Neural cell (in vitro differentiated cells): ENCODE measurements around the gene ELMO1. TPM values are rescaled to one million over a fixed set of nuclear protein-coding genes. Genes with fewer than 3 reads are reported as not detected.

ENCODE experiments used
- H2AFZ ChIP-seq: fragments of 200-600, 300-800 bp; sonication (generic), shearing (Covaris generic); 2 replicates; pipeline ENCODE4 v1.6.0; 2014; ENCODE audit warnings: low read depth, mild to moderate bottlenecking, antibody characterized with exemption, low read length, moderate library complexity
- H3F3A ChIP-seq: fragments of 200-600 bp; shearing (Covaris generic); 2 replicates; pipeline ENCODE4 v1.6.1; 2016; ENCODE audit warnings: mild to moderate bottlenecking, moderate library complexity, mixed read lengths, antibody characterized with exemption, low read length; ENCODE audit not compliant: insufficient read depth, poor library complexity, severe bottlenecking
- H3K27ac ChIP-seq: fragments of 200-600, 300-800 bp; sonication (generic), shearing (Covaris generic); 2 replicates; pipeline ENCODE4 v1.5.1; 2014; ENCODE audit warnings: mild to moderate bottlenecking, low read length, moderate library complexity
- H3K27me3 ChIP-seq: fragments of 300-800, 200-600 bp; sonication (generic), shearing (Covaris generic); 2 replicates; pipeline ENCODE4 v1.6.0; 2014; ENCODE audit warnings: mild to moderate bottlenecking, low read depth, low read length, moderate library complexity; ENCODE audit not compliant: insufficient read depth
- H3K36me3 ChIP-seq: fragments of 300-800, 200-600 bp; sonication (generic), shearing (Covaris generic); 2 replicates; pipeline ENCODE4 v1.5.1; 2014; ENCODE audit warnings: mild to moderate bottlenecking, antibody characterized with exemption, low read length, moderate library complexity; ENCODE audit not compliant: insufficient read depth
- H3K4me2 ChIP-seq: fragments of 300-800, 200-600 bp; sonication (generic), shearing (Covaris generic); 2 replicates; pipeline ENCODE4 v1.6.0; 2014; ENCODE audit warnings: mild to moderate bottlenecking, low read length
- H3K4me3 ChIP-seq: fragments of 300-800, 200-600 bp; sonication (generic), shearing (Covaris generic); 2 replicates; pipeline ENCODE4 v1.5.1; 2014; ENCODE audit warnings: mild to moderate bottlenecking, low read length, moderate library complexity
- H3K79me2 ChIP-seq: fragments of 200-600 bp; shearing (Covaris generic); replicated peaks from 2 replicates; pipeline ENCODE4 v1.6.0; 2014; ENCODE audit warnings: mild to moderate bottlenecking, low read length, moderate library complexity; ENCODE audit not compliant: insufficient read depth
- H3K9ac ChIP-seq: fragments of 300-800, 200-600 bp; sonication (generic), shearing (Covaris generic); 2 replicates; pipeline ENCODE4 v1.6.1; 2016; ENCODE audit warnings: mild to moderate bottlenecking, low read length, mixed read lengths
- H3K9me2 ChIP-seq: fragments of 200-600 bp; shearing (Covaris generic); 2 replicates; pipeline ENCODE4 v1.6.1; 2016; ENCODE audit warnings: mild to moderate bottlenecking, low read length, mixed read lengths; ENCODE audit not compliant: insufficient read depth
- H3K9me3 ChIP-seq: fragments of 200-600, 300-800 bp; sonication (generic), shearing (Covaris generic); 2 replicates; pipeline ENCODE4 v1.6.1; 2016; ENCODE audit warnings: mild to moderate bottlenecking, mixed run types, low read length, moderate library complexity, mixed read lengths
- H4K20me1 ChIP-seq: fragments of 200-600 bp; shearing (Covaris generic); 2 replicates; pipeline ENCODE4 v1.6.1; 2016; ENCODE audit warnings: mild to moderate bottlenecking, mixed run types; ENCODE audit not compliant: insufficient read depth
- CTCF ChIP-seq: fragments of 450-650 bp; IDR thresholded peaks from 2 replicates; pipeline ENCODE4 v1.5.1; 2014; ENCODE audit warnings: antibody characterized with exemption, mild to moderate bottlenecking, moderate library complexity; ENCODE audit not compliant: poor library complexity, severe bottlenecking
- EP300 ChIP-seq: fragments of 450-650 bp; conservative IDR thresholded peaks from 2 replicates; pipeline ENCODE4 v1.6.1; 2014; ENCODE audit warnings: antibody characterized with exemption, mild to moderate bottlenecking, moderate library complexity; ENCODE audit not compliant: poor library complexity, severe bottlenecking
- EZH2 ChIP-seq: fragments of 200-600, 300-800 bp; shearing (Covaris generic), sonication (generic); IDR thresholded peaks from 2 replicates; pipeline ENCODE4 v1.6.1; 2014; ENCODE audit warnings: antibody characterized with exemption, low read length, borderline replicate concordance, mild to moderate bottlenecking; ENCODE audit not compliant: insufficient read depth, poor library complexity, severe bottlenecking
- MXI1 ChIP-seq: fragments of 450-650 bp; conservative IDR thresholded peaks from 2 replicates; pipeline ENCODE4 v1.6.1; 2014; ENCODE audit warnings: antibody characterized with exemption, mild to moderate bottlenecking; ENCODE audit not compliant: poor library complexity, severe bottlenecking
- POLR2AphosphoS5 ChIP-seq: IDR thresholded peaks from 2 replicates; pipeline ENCODE4 v1.6.1; 2012
- RAD21 ChIP-seq: fragments of 450-650 bp; conservative IDR thresholded peaks from 2 replicates; pipeline ENCODE4 v1.6.1; 2014; ENCODE audit warnings: antibody characterized with exemption, mild to moderate bottlenecking, moderate library complexity
- REST ChIP-seq: IDR thresholded peaks from 2 replicates; pipeline ENCODE4 v1.6.1; 2012; ENCODE audit warnings: borderline replicate concordance
- SMC3 ChIP-seq: fragments of 450-650 bp; conservative IDR thresholded peaks from 2 replicates; pipeline ENCODE4 v1.6.1; 2014; ENCODE audit warnings: antibody characterized with exemption, mild to moderate bottlenecking, moderate library complexity; ENCODE audit not compliant: poor library complexity
- TAF1 ChIP-seq: IDR thresholded peaks from 2 replicates; pipeline ENCODE4 v1.6.1; 2012; ENCODE audit warnings: low read depth
- polyA plus RNA-seq: library from polyadenylated mRNA; depleted of rRNA; stranded (reverse); fragments of >200 nt; gene quantifications from 2 replicates; pipeline ENCODE4 v1.2.3, GENCODE V29; 2014

ELMO1 gene
- polyA plus RNA-seq, 1 donor from 2014 or later: 12.2 TPM

- no peaks in the 10 kb centered on the region for H3K36me3 ChIP-seq
- H2AFZ ChIP-seq: no peak overlapping the region
- H3K79me2 ChIP-seq: no peaks in the 10 kb centered on the region
- peaks cover 5% of the 10 kb centered on the region for H3K9me3 ChIP-seq
- no peaks in the 10 kb centered on the region for H3K9me2 ChIP-seq
- H3K4me3 ChIP-seq: no peak overlapping the region
- no peak overlapping the region for H3K27ac ChIP-seq
- H4K20me1 ChIP-seq: no peaks in the 10 kb centered on the region
- no peak overlapping the region for H3K9ac ChIP-seq
- no peak for TF ChIP-seq EZH2
- TF ChIP-seq RAD21: no peak
- TF ChIP-seq TAF1: no peak
- no peak for TF ChIP-seq CTCF
- TF ChIP-seq SMC3: no peak
- TF ChIP-seq EP300: no peak
- no peak for TF ChIP-seq MXI1
- TF ChIP-seq POLR2AphosphoS5: no peak
- TF ChIP-seq REST: no peak
- H3K4me2 ChIP-seq: no peak overlapping the region
- no peaks in the 10 kb centered on the region for H3F3A ChIP-seq
- no peaks in the 10 kb centered on the region for H3K27me3 ChIP-seq
Observed at GRCh38 chr7:37372750-37373149, 75.9 kb downstream of the ELMO1 start.

- H3K79me2 ChIP-seq: no peaks in the 10 kb centered on the region
- H3K4me3 ChIP-seq: no peak overlapping the region
- H3K27ac ChIP-seq: no peak overlapping the region
Observed at GRCh38 chr7:37371755-37372154, 76.9 kb downstream of the ELMO1 start.

More at GRCh38 chr7:37371755-37372154, 76.9 kb downstream of the ELMO1 start:
- H3K9me3 ChIP-seq: peaks cover 3% of the 10 kb centered on the region
- no peaks in the 10 kb centered on the region for H3K27me3 ChIP-seq
- TF ChIP-seq CTCF: no peak
- no peak for TF ChIP-seq MXI1
- no peak for TF ChIP-seq RAD21
- no peak for TF ChIP-seq TAF1
- no peak for TF ChIP-seq SMC3
- no peak for TF ChIP-seq EP300
- no peak for TF ChIP-seq EZH2
- no peak for TF ChIP-seq REST
- TF ChIP-seq POLR2AphosphoS5: no peak
- no peaks in the 10 kb centered on the region for H3K9me2 ChIP-seq
- H4K20me1 ChIP-seq: no peaks in the 10 kb centered on the region
- no peak overlapping the region for H2AFZ ChIP-seq
- no peak overlapping the region for H3K9ac ChIP-seq
- no peak overlapping the region for H3K4me2 ChIP-seq
- H3F3A ChIP-seq: no peaks in the 10 kb centered on the region
- H3K36me3 ChIP-seq: no peaks in the 10 kb centered on the region
